Omental fat pad (tissue), 4 donors: Measurements from ENCODE around the gene ANKMY1. TPM values are rescaled to one million over a fixed set of nuclear protein-coding genes. Genes with fewer than 3 reads are reported as not detected.

Experiments used
- ATAC-seq: fragments of 150-250 bp; one replicate; pipeline ENCODE4 v1.9.1; 2016; ENCODE audit warnings: mild to moderate bottlenecking, moderate library complexity; ENCODE audit not compliant: low FRiP score
- DNase-seq: peaks from one replicate; pipeline ENCODE4 v3.0.0-alpha.2; 2019; ENCODE audit warnings: low spot score
- CTCF ChIP-seq, 3 donors: fragments of 450-650 bp; IDR thresholded peaks; one replicate each; pipeline ENCODE4 v1.5.1; 2016 to 2017; ENCODE audit warnings: antibody characterized with exemption in 3 of 3, mild to moderate bottlenecking in 3 of 3, moderate library complexity in 2 of 3
- total RNA-seq, 4 donors: library from RNA; depleted of rRNA; stranded (reverse); fragments of >200 nt; gene quantifications; one replicate each; pipeline ENCODE4 v1.1.0, GENCODE V29; 2016

Gene ANKMY1
- total RNA-seq, 4 donors from 2014 or later: 8.3 to 23.2 (median 16.7) TPM

GRCh38 chr2:240556553-240557100 lies 1.2 kb downstream of the ANKMY1 start:
- DNase-seq (no peak), ATAC-seq (no peak)
- no peak for TF ChIP-seq CTCF (IDR thresholded peaks at IDR 0.05)

- DNase-seq (no peak), ATAC-seq (no peak)
- TF ChIP-seq CTCF (IDR thresholded peaks at IDR 0.05): no peak
These were observed 2.1 kb downstream of the ANKMY1 start for GRCh38 chr2:240555541-240556250.

- TF ChIP-seq CTCF (IDR thresholded peaks at IDR 0.05): no peak
- DNase-seq (no peak), ATAC-seq (no peak)
These were observed 2.9 kb downstream of the ANKMY1 start for GRCh38 chr2:240554767-240555493.

GRCh38 chr2:240553956-240554480 lies 3.8 kb downstream of the ANKMY1 start:
- DNase-seq (no peak), ATAC-seq (no peak)
- no peak for TF ChIP-seq CTCF (IDR thresholded peaks at IDR 0.05)

GRCh38 chr2:240551811-240552210 lies 6.0 kb downstream of the ANKMY1 start:
- DNase-seq (no peak), ATAC-seq (no peak)
- TF ChIP-seq CTCF (IDR thresholded peaks at IDR 0.05): no peak

- no peak for TF ChIP-seq CTCF (IDR thresholded peaks at IDR 0.05)
- DNase-seq: no peak
- no peak for ATAC-seq
These were observed 6.5 kb downstream of the ANKMY1 start for GRCh38 chr2:240551288-240551687.
